Activated CD8-positive, alpha-beta T cell treated with anti-CD3 and anti-CD28 coated beads for 36 hours (primary cell): Measurements from ENCODE around the gene LOXL4. TPM values are rescaled to one million over a fixed set of nuclear protein-coding genes. Genes with fewer than 3 reads are reported as not detected.

Experiments used
- ATAC-seq: fragments of 200-7000 bp; cut with Tn5 transposase; one replicate; pipeline ENCODE4 v1.10.0; 2021; ENCODE audit warnings: mild to moderate bottlenecking, moderate library complexity
- CTCF ChIA-PET: fragments of 350-600 bp; sonication (Branson Sonifier 250); formaldehyde crosslinking; loops from one replicate; lab custom pipeline; 2021; ENCODE audit warnings: antibody characterized with exemption; lab: Charles Lee
- POLR2A ChIA-PET: fragments of 350-600 bp; sonication (Branson Sonifier 250); formaldehyde crosslinking; loops from one replicate; lab custom pipeline; 2021; ENCODE audit warnings: antibody characterized with exemption; lab: Charles Lee
- DNase-seq: peaks from one replicate; pipeline ENCODE4 v3.0.0-alpha.2; 2020
- H3K27ac Mint-ChIP-seq: one replicate; pipeline ENCODE4 v1.8.0; 2021; ENCODE audit warnings: mild to moderate bottlenecking, mixed read lengths
- H3K27me3 Mint-ChIP-seq: one replicate; pipeline ENCODE4 v1.8.0; 2021; ENCODE audit warnings: mixed read lengths
- H3K36me3 Mint-ChIP-seq: one replicate; pipeline ENCODE4 v1.8.0; 2021; ENCODE audit warnings: low read depth, mixed read lengths
- H3K4me1 Mint-ChIP-seq: one replicate; pipeline ENCODE4 v1.8.0; 2021; ENCODE audit warnings: low read depth, mixed read lengths
- H3K4me3 Mint-ChIP-seq: one replicate; pipeline ENCODE4 v1.8.0; 2021; ENCODE audit warnings: mild to moderate bottlenecking, moderate library complexity, mixed read lengths
- H3K9me3 Mint-ChIP-seq: one replicate; pipeline ENCODE4 v1.8.0; 2021; ENCODE audit warnings: mixed read lengths
- CTCF ChIP-seq: fragments of 200-600 bp; IDR thresholded peaks from one replicate; pipeline ENCODE4 v1.8.0; 2022; ENCODE audit warnings: antibody characterized with exemption, mild to moderate bottlenecking
- intact Hi-C: fragments of 100-400 bp; cut with micrococcal nuclease; formaldehyde crosslinking; loops from one replicate; pipeline ENCODE4 v1.10.0; 2022
- total RNA-seq, 2 experiments: library from RNA; stranded (reverse); gene quantifications; one replicate each; pipeline ENCODE4 v1.2.3, GENCODE V29; 2021

Gene LOXL4
- total RNA-seq, 2 experiments from 2014 or later = not detected

DNA sequence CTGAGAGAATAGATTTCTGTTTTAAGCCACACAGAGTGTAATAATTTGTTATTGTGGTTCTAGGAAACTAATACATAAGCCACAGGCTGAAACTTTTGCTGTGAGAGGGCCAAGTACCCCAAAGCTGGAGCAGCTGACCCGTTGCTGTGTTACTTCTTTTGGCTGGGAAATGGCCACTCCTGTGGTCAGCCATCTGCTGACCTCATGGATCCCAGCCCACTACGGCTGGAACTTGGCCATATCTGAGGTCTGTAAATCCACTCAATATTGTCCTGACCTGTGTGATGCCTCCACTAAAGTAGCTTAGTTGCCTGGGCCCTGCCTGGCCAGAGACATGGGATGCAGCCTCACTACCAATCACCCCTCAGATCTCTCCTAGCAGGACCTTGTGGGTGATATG is 17.4 kb upstream of the LOXL4 start:
- H3K4me3 Mint-ChIP-seq = no peak overlapping the region
- peaks cover 12% of the 10 kb centered on the region for H3K27me3 Mint-ChIP-seq
- intact Hi-C loops = no loop called here
- POLR2A ChIA-PET = interaction anchor here (1.2 kb wide), 1 partner anchor 16 kb away, joined by 3 read pairs; no protein-coding TSS in a partner anchor
- no peak overlapping the region for H3K27ac Mint-ChIP-seq
- no peak for DNase-seq
- no peaks in the 10 kb centered on the region for H3K4me1 Mint-ChIP-seq
- ATAC-seq = no peak
- TF ChIP-seq CTCF = no peak
- peaks cover 6% of the 10 kb centered on the region for H3K9me3 Mint-ChIP-seq
- peaks cover 2% of the 10 kb centered on the region for H3K36me3 Mint-ChIP-seq
- CTCF ChIA-PET = interaction anchor here (1.3 kb wide), 2 partner anchors 24 to 140 kb away, joined by 3 read pairs; no protein-coding TSS in a partner anchor

DNA sequence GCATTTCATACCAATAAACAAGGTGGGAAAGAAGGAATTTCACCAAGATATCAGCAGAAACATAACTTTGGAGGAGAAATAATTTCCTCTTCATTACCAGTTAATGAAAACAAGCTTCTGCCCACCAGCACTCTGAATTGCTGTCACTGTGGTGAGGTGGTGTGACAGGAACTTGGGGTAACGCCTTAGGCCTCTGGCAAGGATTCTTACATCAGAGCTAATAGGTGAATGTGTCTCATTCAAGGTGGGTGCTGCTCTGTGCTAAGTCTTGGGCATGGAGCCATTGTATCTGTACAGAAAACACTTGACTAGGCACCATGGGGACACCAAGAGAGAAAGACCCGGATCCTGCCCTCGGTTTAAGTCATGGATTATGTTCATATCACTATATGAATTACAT is 8.3 kb upstream of the LOXL4 start:
- H3K4me1 Mint-ChIP-seq = no peaks in the 10 kb centered on the region
- peaks cover 13% of the 10 kb centered on the region for H3K27me3 Mint-ChIP-seq
- intact Hi-C loops = no loop called here
- no peak overlapping the region for H3K27ac Mint-ChIP-seq
- peaks cover 6% of the 10 kb centered on the region for H3K9me3 Mint-ChIP-seq
- no peak for ATAC-seq
- H3K36me3 Mint-ChIP-seq = peaks cover 2% of the 10 kb centered on the region
- TF ChIP-seq CTCF = no peak
- no peak overlapping the region for H3K4me3 Mint-ChIP-seq
- CTCF ChIA-PET = no interaction called here
- no peak for DNase-seq
- POLR2A ChIA-PET = no interaction called here

DNA sequence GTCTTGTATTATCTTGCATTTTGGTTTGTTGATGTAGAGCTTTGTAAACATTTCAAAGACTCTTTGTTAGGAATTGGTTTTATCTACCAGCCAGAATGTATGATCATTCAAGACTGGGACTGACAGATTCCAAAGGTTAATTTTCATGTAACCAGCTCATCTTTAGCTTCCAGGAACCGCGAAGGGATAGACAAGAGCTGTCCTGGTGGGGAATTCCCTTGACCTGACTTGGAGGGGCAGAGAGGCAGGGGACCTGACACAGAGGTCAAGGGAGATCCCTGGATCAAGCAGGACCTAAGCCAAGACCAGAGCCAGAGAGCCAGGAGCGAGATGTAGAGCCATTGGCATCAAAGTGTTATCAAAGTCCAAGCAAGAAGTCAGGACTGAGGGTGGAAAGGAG is 6.6 kb upstream of the LOXL4 start:
- no peak for DNase-seq
- Mint-ChIP-seq H3K36me3 (no peaks in the 10 kb centered on the region), H3K27ac (no peak overlapping the region), H3K9me3 (no peaks in the 10 kb centered on the region), H3K4me3 (no peak overlapping the region), H3K4me1 (no peaks in the 10 kb centered on the region), H3K27me3 (peaks cover 14% of the 10 kb centered on the region)
- intact Hi-C loops = no loop called here
- no peak for ATAC-seq
- TF ChIP-seq CTCF = no peak
- ChIA-PET CTCF (no interaction called here), POLR2A (no interaction called here)

- Mint-ChIP-seq H3K27ac (no peak overlapping the region), H3K9me3 (no peaks in the 10 kb centered on the region), H3K4me3 (no peak overlapping the region), H3K27me3 (peaks cover 18% of the 10 kb centered on the region), H3K4me1 (no peaks in the 10 kb centered on the region), H3K36me3 (no peaks in the 10 kb centered on the region)
- CTCF ChIA-PET = no interaction called here
- no peak for DNase-seq
- TF ChIP-seq CTCF = no peak
- intact Hi-C loops = no loop called here
- POLR2A ChIA-PET = no interaction called here
- no peak for ATAC-seq
Measured at GRCh38 chr10:98273057-98273850, 5.3 kb upstream of the LOXL4 start.

DNA sequence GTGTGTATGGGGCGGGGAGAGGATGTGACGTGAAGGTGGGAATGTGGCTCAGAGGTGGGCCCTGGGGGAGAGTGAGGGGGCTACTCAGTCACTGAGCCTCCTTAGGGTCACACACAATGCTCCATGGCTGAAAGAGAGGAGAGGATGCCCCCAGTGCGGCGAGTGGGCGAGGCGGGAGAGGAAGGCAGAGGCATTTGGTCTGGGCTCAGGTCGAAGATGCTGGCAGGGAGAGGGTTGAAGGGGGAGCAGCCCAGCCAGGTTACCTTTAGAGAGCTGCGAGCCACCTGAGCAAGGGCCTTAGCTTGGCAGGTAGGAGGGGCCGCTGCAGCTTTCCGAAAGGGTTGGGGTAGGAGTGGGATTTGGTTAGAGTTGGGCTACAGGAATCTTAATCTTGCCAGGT is 4.7 kb upstream of the LOXL4 start:
- TF ChIP-seq CTCF = no peak
- Mint-ChIP-seq H3K9me3 (no peaks in the 10 kb centered on the region), H3K27me3 (peaks cover 18% of the 10 kb centered on the region), H3K4me3 (no peak overlapping the region), H3K27ac (no peak overlapping the region), H3K36me3 (no peaks in the 10 kb centered on the region), H3K4me1 (peaks cover 2% of the 10 kb centered on the region)
- POLR2A ChIA-PET = no interaction called here
- intact Hi-C loops = no loop called here
- ATAC-seq (no peak), DNase-seq (no peak)
- CTCF ChIA-PET = no interaction called here
